Measurements from ENCODE around the gene TEX48.

- no peak for TF ChIP-seq POLR2A (IDR thresholded peaks at IDR 0.05; ENCODE audit: low read length)
- no peak for TF ChIP-seq GATA1 (IDR thresholded peaks at IDR 0.05; ENCODE audit: low read depth, low read length)
These were observed at the start of gene TEX48 for GRCh38 chr9:114681594-114682332.

Measured in erythroblast (primary cell).